PFSK-1 (cell line): ENCODE measurements around the gene FAM163B.

ENCODE experiments used
- POLR2AphosphoS5 ChIP-seq: IDR thresholded peaks from 2 replicates; pipeline ENCODE4 v1.6.1; 2012; ENCODE audit warnings: low read depth, mild to moderate bottlenecking, control low read depth, low read length, moderate library complexity
- SIN3A ChIP-seq: IDR thresholded peaks from 2 replicates; pipeline ENCODE4 v1.6.1; 2012; ENCODE audit warnings: mild to moderate bottlenecking, low read length, moderate library complexity, borderline replicate concordance; ENCODE audit not compliant: insufficient read depth

- no peak for TF ChIP-seq POLR2AphosphoS5
- no peak for TF ChIP-seq SIN3A
Observed at GRCh38 chr9:133569891-133570690, 39.1 kb downstream of the FAM163B start.
